HG03565 (cell line): Measurements from ENCODE around the gene ZNF316.

Experiments used
- ATAC-seq: cut with Tn5 transposase; IDR thresholded peaks from one replicate; pipeline ENCODE4 v1.9.1; 2021; ENCODE audit warnings: mild to moderate bottlenecking, moderate library complexity; ENCODE audit not compliant: unreplicated experiment

ZNF316 gene

DNA sequence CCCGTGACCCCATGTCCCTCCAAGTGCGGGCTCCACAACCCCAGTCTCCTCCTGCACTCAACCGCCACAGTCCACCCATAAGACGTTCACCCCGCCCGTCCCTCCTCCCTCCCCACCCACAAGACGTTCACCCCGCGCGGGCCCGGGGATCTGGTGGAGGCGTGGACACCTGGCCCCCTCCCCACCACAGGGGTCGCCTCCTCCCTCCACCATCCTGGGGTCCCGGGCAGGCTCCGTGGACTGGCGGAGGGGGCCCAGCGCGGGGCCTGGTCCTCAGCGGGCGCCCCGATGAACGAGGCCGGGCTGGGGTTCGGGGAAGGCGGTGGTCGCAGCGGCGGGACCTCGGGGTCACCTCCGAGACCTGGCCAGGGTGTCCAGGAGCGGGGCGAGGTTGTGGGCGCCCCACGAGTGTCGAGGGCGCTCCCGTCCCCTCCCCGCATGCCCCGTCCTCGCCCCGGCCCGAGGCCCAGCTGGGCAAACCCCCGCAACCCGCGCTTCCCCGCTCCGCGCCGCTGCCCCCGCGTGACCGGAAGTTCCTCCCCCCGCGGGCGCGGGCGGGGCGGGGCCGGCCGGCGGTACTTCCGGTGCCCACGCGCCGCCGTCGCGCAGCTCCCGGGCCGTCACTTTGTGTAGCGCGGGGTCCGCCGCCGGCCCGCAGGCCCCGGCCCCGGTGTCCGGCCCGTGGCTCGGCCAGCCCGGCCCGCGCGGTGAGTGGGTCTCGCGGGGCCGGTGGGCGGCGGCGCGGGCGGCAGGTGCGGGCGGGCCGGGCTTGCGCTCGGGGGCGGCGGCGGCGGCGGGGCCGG is at the start of gene ZNF316:
TSS of gene ZNF316 (plus strand) at position 578 of the 803 bp plus-strand sequence. CDS start 5,092 bp downstream, outside the sequence.
- ATAC-seq = peak; percentile 52

DNA sequence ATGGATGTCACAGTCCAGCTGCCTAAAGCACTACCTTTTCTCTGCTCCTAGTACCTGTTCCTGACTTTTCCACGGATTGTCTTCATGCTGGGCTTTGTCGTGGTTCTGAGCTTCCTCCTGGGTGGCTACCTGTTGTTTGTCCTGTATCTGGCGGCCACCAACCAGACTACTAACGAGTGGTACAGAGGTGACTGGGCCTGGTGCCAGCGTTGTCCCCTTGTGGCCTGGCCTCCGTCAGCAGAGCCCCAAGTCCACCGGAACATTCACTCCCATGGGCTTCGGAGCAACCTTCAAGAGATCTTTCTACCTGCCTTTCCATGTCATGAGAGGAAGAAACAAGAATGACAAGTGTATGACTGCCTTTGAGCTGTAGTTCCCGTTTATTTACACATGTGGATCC is 48.6 kb upstream of the ZNF316 start:
- ATAC-seq = no peak

DNA sequence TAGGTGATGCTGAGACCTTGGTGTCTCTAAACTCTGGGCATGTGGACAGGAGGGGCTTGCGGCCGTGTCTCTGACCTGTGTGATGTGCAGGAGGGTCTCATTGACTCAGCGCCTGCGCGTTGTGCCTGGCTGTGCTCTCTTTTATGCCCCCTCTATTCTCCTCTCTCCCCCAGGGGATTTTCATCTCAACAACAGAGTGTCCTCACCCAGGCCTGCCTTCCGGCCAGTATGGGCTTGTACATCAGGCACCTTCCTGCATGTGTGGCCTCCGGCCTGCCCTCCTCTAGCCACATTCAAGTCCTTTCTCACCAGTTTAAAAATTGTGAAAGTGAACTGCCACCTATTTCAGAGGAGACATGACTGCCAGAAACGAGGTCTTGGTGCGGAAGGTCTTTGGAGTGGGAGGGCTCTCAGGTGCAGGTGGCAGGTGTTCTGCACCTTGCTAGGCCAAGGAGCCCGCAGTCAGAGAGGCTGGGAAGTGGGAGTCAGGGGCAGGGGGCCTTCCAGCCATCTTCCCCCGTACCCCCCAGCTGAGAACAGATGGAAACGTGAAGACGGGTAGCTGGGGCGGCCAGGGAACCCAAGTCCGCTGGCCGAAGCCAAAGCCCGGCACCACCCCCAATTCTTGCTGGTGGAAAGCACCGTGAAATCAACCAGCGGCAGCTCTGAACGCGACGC is 47.8 kb upstream of the ZNF316 start:
- ATAC-seq = no peak

GRCh38 chr7:6589829-6590644 is 47.1 kb upstream of the ZNF316 start, which contains the start of gene INTS15:
INTS15 (plus strand) TSS chr7:6590021; CDS start chr7:6590284, 263 bp downstream.
- peak; percentile 83 for ATAC-seq

DNA sequence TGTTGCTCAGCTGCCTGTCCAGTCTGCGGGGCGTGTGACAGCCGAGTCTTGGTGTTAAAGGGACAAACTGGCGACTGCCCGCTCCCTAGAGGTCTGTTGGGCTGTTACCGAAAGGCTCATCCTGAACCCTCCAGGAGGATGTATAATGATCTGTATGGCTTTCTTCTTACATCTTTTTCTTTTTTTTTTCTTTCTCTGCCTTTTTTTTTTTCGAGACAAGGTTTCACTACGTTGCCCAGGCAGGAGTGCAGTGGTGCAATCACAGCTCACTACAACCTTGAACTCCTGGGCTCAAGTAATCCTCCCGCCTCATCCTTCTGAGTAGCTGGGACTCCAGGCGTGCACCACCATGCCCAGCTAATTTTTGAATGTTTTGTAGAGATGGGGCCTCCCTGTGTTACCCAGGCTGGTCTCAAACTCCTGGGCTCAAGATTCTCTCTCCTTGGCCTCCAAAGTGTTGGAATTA is 46.4 kb upstream of the ZNF316 start:
- no peak for ATAC-seq

- ATAC-seq = no peak
These were observed 37.0 kb upstream of the ZNF316 start for GRCh38 chr7:6600093-6600492.

DNA sequence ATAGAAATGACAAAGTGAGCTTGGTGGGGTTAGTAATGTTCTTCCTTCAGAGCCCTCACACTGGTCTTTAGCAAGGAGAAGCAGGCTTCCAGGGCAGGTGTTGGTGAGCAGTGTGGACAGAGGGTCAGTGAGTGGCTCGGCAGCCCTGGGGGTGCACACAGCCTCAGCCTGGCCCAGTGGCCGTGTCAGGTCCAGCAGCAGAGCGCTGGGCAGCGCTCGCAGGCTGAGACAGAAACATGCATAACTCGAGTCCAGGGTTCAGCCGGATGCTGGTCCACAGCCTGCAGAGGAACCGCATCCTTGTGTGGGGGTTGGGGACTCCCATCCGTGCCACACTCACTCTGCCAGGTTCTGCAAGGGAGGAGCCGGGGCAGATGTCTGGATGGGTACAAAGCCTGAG is 32.7 kb upstream of the ZNF316 start:
- no peak for ATAC-seq

GRCh38 chr7:6606866-6607583 is 30.1 kb upstream of the ZNF316 start:
- no peak for ATAC-seq

- ATAC-seq = no peak
These were observed 29.5 kb upstream of the ZNF316 start for GRCh38 chr7:6607651-6608051.

DNA sequence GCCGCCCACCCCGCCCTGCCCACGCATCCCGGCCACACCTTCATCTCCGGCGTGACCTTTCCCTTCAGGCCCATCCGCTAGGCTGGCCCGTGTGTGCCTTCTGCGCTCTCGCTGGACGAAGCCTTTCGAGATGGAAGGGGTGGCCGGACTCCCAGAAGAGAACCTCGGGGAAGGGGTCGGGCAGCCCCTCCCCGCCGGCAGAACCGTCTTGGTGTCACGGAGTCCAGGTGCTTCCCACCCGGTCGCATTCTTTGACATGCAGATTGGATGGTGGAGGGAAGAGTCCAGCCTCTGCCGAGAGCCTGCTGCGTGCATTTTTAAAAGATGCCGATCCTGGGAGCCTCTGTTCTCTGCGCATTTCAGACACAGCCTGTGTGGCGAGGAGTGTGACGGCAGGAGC is 29.0 kb upstream of the ZNF316 start:
- ATAC-seq = no peak

GRCh38 chr7:6608794-6609193 is 28.3 kb upstream of the ZNF316 start:
- no peak for ATAC-seq

GRCh38 chr7:6612819-6613218 is 24.3 kb upstream of the ZNF316 start:
- no peak for ATAC-seq

DNA sequence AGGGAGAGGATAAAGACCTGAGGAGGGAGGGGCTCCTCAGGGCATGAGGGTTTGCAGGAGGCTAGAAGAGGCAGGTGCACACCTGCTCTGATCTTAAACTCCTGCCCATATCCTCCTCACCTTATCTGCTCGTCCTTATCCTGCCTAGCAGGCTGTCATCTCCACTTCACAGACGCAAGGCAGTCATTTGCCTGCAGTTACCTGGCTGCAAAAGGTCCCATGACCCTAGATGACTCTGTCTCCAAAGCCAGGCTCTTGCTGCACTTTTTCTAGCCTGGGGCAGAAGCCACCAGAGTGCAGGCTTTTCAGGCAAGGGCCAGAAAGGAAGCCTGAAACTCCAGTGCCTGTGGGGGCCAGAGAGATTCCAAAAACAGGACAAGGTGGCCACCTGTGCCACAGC is 23.4 kb upstream of the ZNF316 start:
- no peak for ATAC-seq

DNA sequence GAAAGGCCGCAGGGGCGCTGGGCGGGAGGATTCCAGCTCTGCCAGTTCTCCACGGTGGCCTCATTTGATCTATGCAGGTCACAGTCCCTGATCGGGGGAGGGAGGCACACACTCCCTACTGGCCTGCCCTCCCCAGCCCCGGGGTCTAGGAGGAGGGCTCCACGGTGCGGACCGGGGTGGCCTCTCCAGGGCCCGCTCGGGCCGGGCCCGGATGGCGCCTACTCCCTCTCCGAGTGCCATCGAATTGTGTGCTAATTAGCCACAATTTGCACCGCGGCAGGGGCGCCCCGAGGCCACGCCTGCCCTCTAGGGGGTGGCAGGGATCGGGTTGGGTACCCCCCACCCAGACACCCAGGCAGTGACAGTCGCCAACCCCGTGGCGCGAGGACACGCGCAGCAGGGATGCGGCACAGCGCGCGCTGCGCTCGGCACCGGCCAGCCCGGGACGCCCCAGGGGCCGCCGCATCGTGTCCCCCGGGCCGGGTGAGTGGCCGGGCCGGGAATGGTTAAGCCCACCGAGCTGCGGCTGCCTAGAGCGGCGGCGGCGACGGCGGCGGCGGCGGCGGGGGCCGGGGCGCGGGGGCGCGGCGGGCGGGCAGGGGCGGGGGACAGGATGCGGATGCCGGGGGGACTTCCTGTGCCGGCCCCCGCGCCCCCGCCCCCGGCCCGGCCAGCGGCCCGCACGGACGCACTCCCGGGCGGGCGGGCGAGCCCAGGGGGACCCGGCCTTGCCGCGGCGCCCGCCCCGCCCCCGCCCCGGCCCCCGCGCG is 22.0 kb upstream of the ZNF316 start, which contains the start of gene ZNF853:
TSS of gene ZNF853 (plus strand) at position 658 of the 770 bp plus-strand sequence. CDS start 565 bp downstream, outside the sequence.
- no peak for ATAC-seq

GRCh38 chr7:6615723-6616555 is 21.2 kb upstream of the ZNF316 start:
- ATAC-seq = no peak

DNA sequence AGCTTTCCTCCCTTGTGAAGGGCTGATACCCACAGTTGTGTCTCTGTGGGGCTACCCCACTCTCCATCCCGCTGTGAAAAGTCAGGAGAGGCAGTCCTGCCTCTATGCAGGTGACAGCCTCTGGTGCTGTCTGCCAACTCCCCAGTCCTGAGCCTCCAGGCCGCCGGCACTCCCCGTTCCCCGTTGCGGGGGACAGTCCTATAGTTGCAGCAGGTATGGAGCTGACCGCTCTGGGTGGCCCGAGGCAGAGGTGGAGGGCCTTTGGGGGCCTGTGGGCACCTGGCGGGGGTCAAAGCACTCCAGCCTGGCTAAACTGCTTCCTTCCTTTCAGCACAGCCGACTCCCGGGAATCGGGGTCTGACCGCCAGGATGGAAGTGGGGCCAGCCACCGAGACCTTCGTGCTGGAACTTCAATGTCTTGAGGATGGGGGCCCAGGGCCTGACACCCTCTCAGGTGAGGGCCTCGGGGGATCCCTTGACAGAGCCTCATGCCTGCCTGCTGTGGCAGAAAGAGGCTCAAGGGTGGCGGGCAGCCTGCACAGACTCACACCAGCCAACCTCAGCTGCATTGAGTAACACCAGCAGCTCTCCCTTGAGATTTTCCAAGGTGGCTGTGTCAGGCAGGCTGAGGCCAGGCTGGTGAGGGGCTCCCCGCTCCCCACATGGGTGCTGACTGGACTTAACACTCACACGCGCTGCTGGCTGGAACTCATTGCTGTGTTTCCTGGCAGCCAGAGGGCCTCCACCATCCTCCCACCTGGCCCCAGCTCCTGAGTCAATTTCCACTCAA is 20.1 kb upstream of the ZNF316 start:
- ATAC-seq = no peak

DNA sequence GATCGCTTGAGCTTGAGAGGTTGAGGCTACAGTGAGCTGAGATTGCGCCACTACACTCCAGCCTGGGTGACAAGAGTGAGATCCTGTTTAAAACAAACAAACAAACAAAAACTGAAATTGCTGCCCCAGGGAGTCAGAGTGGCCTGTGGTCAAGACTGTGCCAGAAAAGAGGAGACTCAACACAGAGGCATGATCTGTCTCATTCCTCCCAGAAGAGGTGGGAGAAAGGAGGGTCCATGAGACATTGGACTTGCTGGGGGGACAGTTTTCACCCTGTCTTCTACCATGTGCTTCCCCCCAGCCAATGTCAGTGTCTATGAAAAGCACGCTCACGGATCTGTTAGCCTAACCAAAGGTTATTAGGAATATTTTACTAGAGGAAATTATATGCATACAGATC is 18.5 kb upstream of the ZNF316 start:
- ATAC-seq = no peak

DNA sequence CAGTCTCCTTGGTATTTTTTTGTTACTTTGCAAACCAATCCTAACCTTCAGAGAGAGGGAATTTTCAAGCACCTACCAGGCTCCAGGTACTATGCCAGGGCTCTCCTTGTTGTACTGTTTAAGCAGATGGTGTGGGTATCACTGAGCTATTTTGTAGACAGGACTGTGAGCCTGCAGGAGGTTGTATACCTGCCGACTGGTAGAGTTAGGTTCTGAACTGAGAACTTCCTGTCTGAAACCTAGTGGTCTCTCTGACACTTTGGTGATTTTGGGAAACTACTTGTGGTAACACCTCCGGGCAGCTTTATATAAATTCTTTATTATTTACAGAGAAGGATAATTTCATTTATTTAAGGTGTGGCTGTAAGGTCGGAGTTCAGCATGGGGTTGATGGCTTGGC is 17.2 kb upstream of the ZNF316 start:
- no peak for ATAC-seq
